ENCODE data around the gene HYAL3. TPM values are rescaled to one million over a fixed set of nuclear protein-coding genes. Genes with fewer than 3 reads are reported as not detected.

HYAL3 gene
- total and polyA plus RNA-seq, 2 of the 13 experiments (the other 11 are each of a cell fraction or from before 2014, with no cell fraction given) = 5.5 to 10.4 TPM

GRCh38 chr3:50303013-50303815, 4.0 kb upstream of the HYAL3 start, which contains the start of gene HYAL1 (continued):
- TF ChIP-seq ZNF20 (CRISPR knock-in tag; IDR thresholded peaks at IDR 0.05) (no peak), DR1 (CRISPR knock-in tag; IDR thresholded peaks at IDR 0.05) (peak; percentile 99), ZBTB33 (CRISPR knock-in tag; IDR thresholded peaks at IDR 0.05) (no peak), THAP8 (CRISPR knock-in tag; IDR thresholded peaks at IDR 0.05; ENCODE audit: borderline replicate concordance) (no peak), ZNF775 (CRISPR knock-in tag; IDR thresholded peaks at IDR 0.05; ENCODE audit: borderline replicate concordance) (no peak), POLR2AphosphoS2 (IDR thresholded peaks at IDR 0.05; ENCODE audit: low read depth, low read length) (no peak), POLR2AphosphoS5 (IDR thresholded peaks at IDR 0.05; ENCODE audit: low read depth, low read length) (peak; percentile 99), ZNF501 (CRISPR knock-in tag; IDR thresholded peaks at IDR 0.05) (peak; percentile 91; the same call in 1 of the 2 replicates), ZNF326 (CRISPR knock-in tag; IDR thresholded peaks at IDR 0.05; ENCODE audit: borderline replicate concordance) (no peak), PPARG (CRISPR knock-in tag; conservative IDR thresholded peaks at IDR 0.05) (peak; percentile 64), TAF1 (CRISPR knock-in tag; IDR thresholded peaks at IDR 0.05) (peak; percentile 94), ZNF747 (CRISPR knock-in tag; IDR thresholded peaks at IDR 0.05; ENCODE audit: borderline replicate concordance) (peak; percentile 60; the same call in 1 of the 2 replicates), ZNF343 (CRISPR knock-in tag; IDR thresholded peaks at IDR 0.05) (no peak; the same call in 1 of the 2 replicates), DDIT3 (CRISPR knock-in tag; IDR thresholded peaks at IDR 0.05) (no peak), ZNF780A (CRISPR knock-in tag; IDR thresholded peaks at IDR 0.05) (no peak), NFIB (CRISPR knock-in tag; IDR thresholded peaks at IDR 0.05; ENCODE audit: borderline replicate concordance) (no peak), HNF1A (IDR thresholded peaks at IDR 0.05; ENCODE audit: low read depth) (peak; percentile 92), HNF1A (CRISPR knock-in tag; IDR thresholded peaks at IDR 0.05; ENCODE audit: borderline replicate concordance) (peak; percentile 95), EZH2 (conservative IDR thresholded peaks at IDR 0.05; ENCODE audit: low read depth, low read length) (no peak), MTERF4 (CRISPR knock-in tag; IDR thresholded peaks at IDR 0.05) (no peak), SMAD1 (CRISPR knock-in tag; IDR thresholded peaks at IDR 0.05; ENCODE audit: borderline replicate concordance, low read depth) (no peak; the same call in 1 of the 2 replicates), TEAD3 (CRISPR knock-in tag; optimal IDR thresholded peaks at IDR 0.05; ENCODE audit: borderline replicate concordance) (peak; percentile 6)
